Esophagus squamous epithelium (tissue), 4 donors: ENCODE results near the gene DIO3.

Experiments
- POLR2A ChIP-seq, 4 donors: fragments of 450-650 bp; IDR thresholded peaks; one replicate each; pipeline ENCODE4 v1.6.1; 2017; ENCODE audit warnings: antibody characterized with exemption in 4 of 4, mild to moderate bottlenecking in 4 of 4, moderate library complexity in 3 of 4
- TF ChIP-seq, protein P1 (sequence below), 6 experiments: fragments of 450-650 bp in 4 of 6; fragments of 200-600 bp in 2 of 6; sonication (generic) in 2 of 6; IDR thresholded peaks; one replicate each; pipeline ENCODE4 v1.5.1; 2016 to 2019; ENCODE audit warnings: antibody characterized with exemption in 6 of 6, mild to moderate bottlenecking in 4 of 6, moderate library complexity in 4 of 6

DNA sequence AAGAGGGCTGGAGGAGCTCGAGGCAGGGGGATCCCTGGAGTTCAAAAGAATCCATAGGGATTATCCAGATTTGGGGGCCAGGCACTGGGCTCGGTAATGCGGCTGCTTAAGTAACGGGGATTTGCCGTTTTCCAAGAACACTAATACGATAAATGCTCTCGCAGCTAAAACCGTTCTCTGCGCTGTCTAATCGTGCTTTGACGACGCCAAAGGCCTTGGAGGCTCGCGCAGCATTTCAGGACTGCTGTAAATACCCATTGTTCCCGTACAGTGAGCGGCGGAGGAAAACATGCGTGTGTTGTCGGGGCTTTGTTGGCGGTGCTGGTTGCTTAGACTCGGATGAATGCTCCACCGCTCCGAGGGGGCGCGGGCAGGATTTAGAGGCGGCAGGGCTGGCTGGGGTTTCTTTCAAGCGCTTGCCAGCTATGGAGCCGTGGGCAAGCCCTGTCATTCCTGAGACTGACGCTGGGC, 26.2 kb downstream of the DIO3 start:
- TF ChIP-seq, protein P1, sequence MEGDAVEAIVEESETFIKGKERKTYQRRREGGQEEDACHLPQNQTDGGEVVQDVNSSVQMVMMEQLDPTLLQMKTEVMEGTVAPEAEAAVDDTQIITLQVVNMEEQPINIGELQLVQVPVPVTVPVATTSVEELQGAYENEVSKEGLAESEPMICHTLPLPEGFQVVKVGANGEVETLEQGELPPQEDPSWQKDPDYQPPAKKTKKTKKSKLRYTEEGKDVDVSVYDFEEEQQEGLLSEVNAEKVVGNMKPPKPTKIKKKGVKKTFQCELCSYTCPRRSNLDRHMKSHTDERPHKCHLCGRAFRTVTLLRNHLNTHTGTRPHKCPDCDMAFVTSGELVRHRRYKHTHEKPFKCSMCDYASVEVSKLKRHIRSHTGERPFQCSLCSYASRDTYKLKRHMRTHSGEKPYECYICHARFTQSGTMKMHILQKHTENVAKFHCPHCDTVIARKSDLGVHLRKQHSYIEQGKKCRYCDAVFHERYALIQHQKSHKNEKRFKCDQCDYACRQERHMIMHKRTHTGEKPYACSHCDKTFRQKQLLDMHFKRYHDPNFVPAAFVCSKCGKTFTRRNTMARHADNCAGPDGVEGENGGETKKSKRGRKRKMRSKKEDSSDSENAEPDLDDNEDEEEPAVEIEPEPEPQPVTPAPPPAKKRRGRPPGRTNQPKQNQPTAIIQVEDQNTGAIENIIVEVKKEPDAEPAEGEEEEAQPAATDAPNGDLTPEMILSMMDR (IDR thresholded peaks at IDR 0.05): no peak
- no peak for TF ChIP-seq POLR2A (IDR thresholded peaks at IDR 0.05)
